ENCODE results near the gene NUDC.

- TF ChIP-seq CTCF (IDR thresholded peaks at IDR 0.05): no peak
- TF ChIP-seq POLR2A (IDR thresholded peaks at IDR 0.05): no peak
These were observed 59.8 kb downstream of the NUDC start for GRCh38 chr1:26981146-26981846.

Data from adrenal gland (tissue), 5 donors.